Kidney (tissue), 14 donors: ENCODE results near the gene MS4A15. TPM values are rescaled to one million over a fixed set of nuclear protein-coding genes. Genes with fewer than 3 reads are reported as not detected.

Source experiments
- DNase-seq, 5 donors: peaks; one replicate each; pipeline ENCODE4 v3.0.0-alpha.2; 2013 to 2020
- FAIRE-seq: peaks from 2 replicates; lab custom pipeline; 2012; peaks lifted over from hg19 to GRCh38; lab: Jason Lieb, UNC
- H3K27ac ChIP-seq, 2 donors: one replicate each; pipeline ENCODE4 v1.7.0; 2013; ENCODE audit warnings: low read depth in 2 of 2, low read length in 2 of 2, inconsistent platforms in 1 of 2
- H3K27me3 ChIP-seq: one replicate; pipeline ENCODE4 v1.7.1; 2013; ENCODE audit warnings: low read length, inconsistent platforms; ENCODE audit not compliant: control insufficient read depth, insufficient read depth
- H3K36me3 ChIP-seq, 3 donors: one replicate each; pipeline versions ENCODE4 v1.7.0 to v1.7.1; 2013; ENCODE audit warnings: low read length in 3 of 3, control low read depth in 1 of 3, inconsistent platforms in 1 of 3; ENCODE audit not compliant: insufficient read depth in 3 of 3, control insufficient read depth in 2 of 3
- H3K4me1 ChIP-seq, 3 donors: one replicate each; pipeline versions ENCODE4 v1.7.0 to v1.7.1; 2013; ENCODE audit warnings: low read length in 3 of 3, inconsistent platforms in 1 of 3, low read depth in 1 of 3; ENCODE audit not compliant: control insufficient read depth in 2 of 3, insufficient read depth in 2 of 3
- H3K4me3 ChIP-seq, 3 donors: one replicate each; pipeline versions ENCODE4 v1.7.0 to v1.8.1; 2013; ENCODE audit warnings: low read length in 3 of 3, control low read depth in 1 of 3, inconsistent platforms in 1 of 3
- H3K9ac ChIP-seq, 3 donors: one replicate each; pipeline versions ENCODE4 v1.7.0 to v1.7.1; 2013; ENCODE audit warnings: low read length in 3 of 3, control low read depth in 1 of 3, inconsistent platforms in 1 of 3
- H3K9me3 ChIP-seq, 3 donors: one replicate each; pipeline versions ENCODE4 v1.7.0 to v1.7.1; 2013; ENCODE audit warnings: low read length in 3 of 3, control low read depth in 1 of 3, inconsistent platforms in 1 of 3; ENCODE audit not compliant: control insufficient read depth in 2 of 3, insufficient read depth in 1 of 3
- CTCF ChIP-seq: IDR thresholded peaks from 3 replicates; pipeline ENCODE4 v1.5.1; 2012; ENCODE audit warnings: mild to moderate bottlenecking, moderate library complexity, borderline replicate concordance; ENCODE audit not compliant: insufficient read depth; ENCODE audit errors: extremely low read depth
- intact Hi-C: fragments of 100-400 bp; cut with DNase I; formaldehyde crosslinking; loops from one replicate; pipeline ENCODE4 v1.11.1; 2022
- polyA plus RNA-seq: library from polyadenylated mRNA; stranded (reverse); fragments of 350-450 nt; fragmentation: Illumina TruSeq; extraction: RNeasy Lipid Tissue Mini Kit (QIAGEN cat#74804); gene quantifications from one replicate; pipeline ENCODE4 v1.2.3, GENCODE V29; 2014; ENCODE audit warnings: low read depth, low replicate concordance; ENCODE audit not compliant: insufficient read depth
- total RNA-seq: library from RNA; stranded (reverse); fragmentation: NEBNext Ultra II Directional; extraction: Animal tissue kit (Norgen Biotek cat#: 25700); gene quantifications from one replicate; pipeline ENCODE4 v1.2.1, GENCODE V29; 2021
- donor health status: control.
- donor health status: control.
- donor health status: control.
- donor health status: control.
- donor health status: control.
- donor health status: DM: yes; HTN: yes; CAD: no.
- donor health status: Normal renal cell carcinoma (clear cell type).

Gene MS4A15
- total and polyA plus RNA-seq, 2 donors from 2014 or later, result not detected

GRCh38 chr11:60780774-60781173 lies 24.1 kb downstream of the MS4A15 start:
- intact Hi-C loops, result no loop called here

GRCh38 chr11:60781286-60781980 lies 24.8 kb downstream of the MS4A15 start:
- Histone ChIP-seq H3K27ac (no peak overlapping the region), H3K27me3 (no peaks in the 10 kb centered on the region), H3K9ac (no peak overlapping the region), H3K4me3 (no peak overlapping the region), H3K36me3 (no peaks in the 10 kb centered on the region), H3K9me3 (no peaks in the 10 kb centered on the region), H3K4me1 (peaks cover 0 to 5% (median 1%) of the 10 kb centered on the region in 3 donors)
- intact Hi-C loops, result no loop called here
- DNase-seq, result peak in 1 of 5 donors; percentile 18
- no peak for TF ChIP-seq CTCF
- no peak for FAIRE-seq

More at GRCh38 chr11:60780774-60781173, 24.1 kb downstream of the MS4A15 start:
- no peak for TF ChIP-seq CTCF
- Histone ChIP-seq H3K36me3 (no peaks in the 10 kb centered on the region), H3K27ac (no peak overlapping the region), H3K4me3 (no peak overlapping the region), H3K9me3 (no peaks in the 10 kb centered on the region), H3K9ac (no peak overlapping the region), H3K27me3 (no peaks in the 10 kb centered on the region), H3K4me1 (peaks cover 0 to 3% (median 0%) of the 10 kb centered on the region in 3 donors)
- DNase-seq (no peak), FAIRE-seq (no peak)

GRCh38 chr11:60781981-60782316 lies 25.3 kb downstream of the MS4A15 start:
- TF ChIP-seq CTCF, result no peak
- no peaks in the 10 kb centered on the region for H3K27me3 ChIP-seq
- peaks cover 0 to 10% (median 6%) of the 10 kb centered on the region in 3 donors for H3K4me1 ChIP-seq
- no peak for FAIRE-seq
- H3K9ac ChIP-seq, result no peak overlapping the region
- no peak overlapping the region for H3K27ac ChIP-seq
- intact Hi-C loops, result no loop called here
- H3K4me3 ChIP-seq, result no peak overlapping the region
- no peaks in the 10 kb centered on the region for H3K9me3 ChIP-seq
- H3K36me3 ChIP-seq, result no peaks in the 10 kb centered on the region
- DNase-seq, result peak in 1 of 5 donors; percentile 8
